Bronchial epithelial cell (primary cell): ENCODE measurements around the gene ZNF776. TPM values are rescaled to one million over a fixed set of nuclear protein-coding genes. Genes with fewer than 3 reads are reported as not detected.
"Not testable (repeated sequence)": the region's sequence is repeated elsewhere in the genome, so short reads cannot be mapped to it uniquely, and the experiment has no call there.

Experiments
- DNase-seq: peaks from one replicate; pipeline ENCODE4 v3.0.0-alpha.2; 2010; ENCODE audit warnings: low read depth
- FAIRE-seq: peaks from 2 replicates; lab custom pipeline; 2011; peaks lifted over from hg19 to GRCh38; lab: Jason Lieb, UNC
- H3K27me3 ChIP-seq: 2 replicates; pipeline ENCODE4 v1.5.1; 2011; ENCODE audit warnings: low read length; ENCODE audit not compliant: control insufficient read depth, insufficient read depth
- H3K36me3 ChIP-seq: 2 replicates; pipeline ENCODE4 v1.5.1; 2011; ENCODE audit warnings: low read length; ENCODE audit not compliant: control insufficient read depth, insufficient read depth
- H3K4me3 ChIP-seq: 2 replicates; pipeline ENCODE4 v1.5.1; 2011; ENCODE audit warnings: mild to moderate bottlenecking, low read depth, low read length, control low read depth
- total RNA-seq: library from RNA; depleted of rRNA; stranded (reverse); fragments of >200 nt; gene quantifications from 2 replicates; pipeline ENCODE4 v1.2.1, GENCODE V29; 2014
- TF ChIP-seq, protein P1 (sequence below): IDR thresholded peaks from 2 replicates; pipeline ENCODE4 v1.5.1; 2011; ENCODE audit warnings: mild to moderate bottlenecking, moderate library complexity, low read length, control low read depth, inconsistent platforms; ENCODE audit not compliant: insufficient read depth, severe bottlenecking

Gene ZNF776
- total RNA-seq, 1 donor from 2014 or later, result 12.4 TPM

DNA sequence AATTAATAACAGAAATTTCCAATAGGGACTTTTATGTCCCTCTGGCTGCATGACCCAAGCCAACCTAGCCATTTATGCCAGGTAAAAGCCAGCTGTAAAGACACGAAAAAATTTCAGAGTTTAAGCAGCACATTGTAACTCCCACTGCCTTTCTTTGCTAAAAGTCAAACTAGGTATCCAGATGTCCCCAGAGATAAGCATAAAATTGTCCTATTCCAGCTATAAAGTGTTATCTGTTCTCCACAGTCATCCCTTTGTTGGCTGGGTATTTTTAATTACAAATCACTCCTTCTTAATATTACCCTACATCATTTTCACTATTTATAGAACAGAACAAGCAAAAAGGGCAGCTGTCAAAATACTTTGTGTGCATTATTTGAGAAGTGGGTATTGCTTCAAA is 34.4 kb upstream of the ZNF776 start:
- H3K36me3 ChIP-seq, result no peaks in the 10 kb centered on the region
- FAIRE-seq, result no peak
- no peak for DNase-seq
- TF ChIP-seq, protein P1, sequence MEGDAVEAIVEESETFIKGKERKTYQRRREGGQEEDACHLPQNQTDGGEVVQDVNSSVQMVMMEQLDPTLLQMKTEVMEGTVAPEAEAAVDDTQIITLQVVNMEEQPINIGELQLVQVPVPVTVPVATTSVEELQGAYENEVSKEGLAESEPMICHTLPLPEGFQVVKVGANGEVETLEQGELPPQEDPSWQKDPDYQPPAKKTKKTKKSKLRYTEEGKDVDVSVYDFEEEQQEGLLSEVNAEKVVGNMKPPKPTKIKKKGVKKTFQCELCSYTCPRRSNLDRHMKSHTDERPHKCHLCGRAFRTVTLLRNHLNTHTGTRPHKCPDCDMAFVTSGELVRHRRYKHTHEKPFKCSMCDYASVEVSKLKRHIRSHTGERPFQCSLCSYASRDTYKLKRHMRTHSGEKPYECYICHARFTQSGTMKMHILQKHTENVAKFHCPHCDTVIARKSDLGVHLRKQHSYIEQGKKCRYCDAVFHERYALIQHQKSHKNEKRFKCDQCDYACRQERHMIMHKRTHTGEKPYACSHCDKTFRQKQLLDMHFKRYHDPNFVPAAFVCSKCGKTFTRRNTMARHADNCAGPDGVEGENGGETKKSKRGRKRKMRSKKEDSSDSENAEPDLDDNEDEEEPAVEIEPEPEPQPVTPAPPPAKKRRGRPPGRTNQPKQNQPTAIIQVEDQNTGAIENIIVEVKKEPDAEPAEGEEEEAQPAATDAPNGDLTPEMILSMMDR, result no peak
- H3K4me3 ChIP-seq, result no peak overlapping the region
- no peaks in the 10 kb centered on the region for H3K27me3 ChIP-seq

DNA sequence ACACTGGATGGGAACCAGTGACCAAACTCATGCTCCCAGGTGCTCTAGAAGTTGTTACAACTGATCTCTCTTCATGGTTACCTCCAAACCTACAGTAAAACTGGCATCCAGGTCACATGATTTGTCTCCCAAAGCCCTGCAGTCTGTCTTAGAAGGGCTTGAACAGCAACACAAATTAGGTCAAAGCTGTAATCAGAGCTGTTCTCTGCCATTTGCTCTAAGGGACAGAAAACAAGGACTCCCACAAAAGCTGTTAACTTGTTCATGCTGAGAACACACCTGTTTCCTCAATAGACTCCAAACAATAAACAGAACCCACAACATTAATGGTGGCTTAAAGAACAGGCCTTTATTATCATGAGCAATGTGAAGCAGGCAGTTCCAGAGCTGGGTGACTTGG is 27.2 kb upstream of the ZNF776 start:
- H3K27me3 ChIP-seq, result no peaks in the 10 kb centered on the region
- TF ChIP-seq, protein P1, result no peak
- FAIRE-seq (no peak), DNase-seq (no peak)
- no peak overlapping the region for H3K4me3 ChIP-seq
- H3K36me3 ChIP-seq, result peaks cover 14% of the 10 kb centered on the region

DNA sequence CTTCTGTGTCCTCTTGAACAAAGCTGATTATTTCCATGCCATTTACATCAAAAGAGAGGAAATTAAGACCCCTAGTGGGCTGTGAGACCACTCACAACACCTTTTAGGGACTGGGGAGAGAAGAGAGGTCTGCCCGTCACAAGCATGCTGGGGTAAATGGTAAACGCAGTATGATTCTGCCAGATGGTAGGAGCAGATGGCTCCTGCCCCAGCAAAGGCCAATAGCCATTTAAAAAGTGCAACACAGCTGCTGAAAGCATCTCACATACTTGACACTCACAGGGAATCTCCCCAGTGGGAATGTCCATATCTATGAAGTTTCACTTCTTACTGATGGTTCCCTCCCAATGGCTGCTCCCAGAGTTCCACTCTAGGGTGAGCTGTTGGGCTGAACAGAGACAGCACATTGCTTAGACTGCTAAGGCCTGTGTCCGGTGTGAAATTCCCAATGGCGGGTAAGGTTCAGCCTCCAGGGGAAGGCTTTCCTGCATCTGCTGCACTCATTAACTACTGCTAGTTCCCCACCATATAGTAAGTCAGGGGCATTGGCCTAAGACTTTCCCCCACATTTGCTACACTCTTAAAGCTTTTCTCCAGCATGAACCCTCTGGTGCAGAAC is 26.6 kb upstream of the ZNF776 start:
- H3K27me3 ChIP-seq, result no peaks in the 10 kb centered on the region
- FAIRE-seq (no peak), DNase-seq (no peak)
- H3K4me3 ChIP-seq, result no peak overlapping the region
- H3K36me3 ChIP-seq, result peaks cover 14% of the 10 kb centered on the region
- TF ChIP-seq, protein P1, result no peak

DNA sequence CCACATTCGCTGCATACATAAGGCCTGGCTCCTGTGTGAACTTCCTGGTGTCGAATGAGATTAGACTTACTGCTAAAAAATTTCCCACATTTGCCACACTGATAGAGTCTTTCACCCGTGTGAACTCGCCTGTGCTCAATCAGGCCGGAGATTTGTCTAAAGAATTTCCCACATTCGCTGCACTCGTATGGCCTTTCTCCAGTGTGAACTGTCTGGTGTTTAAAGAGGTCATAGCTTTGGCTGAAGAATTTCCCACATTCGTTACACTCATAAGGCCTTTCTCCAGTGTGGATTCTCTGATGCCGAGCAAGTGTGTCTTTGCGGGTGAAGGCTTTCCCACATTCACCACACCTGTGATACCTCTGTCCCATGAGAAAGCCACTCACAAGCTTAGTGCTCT is 25.7 kb upstream of the ZNF776 start:
- TF ChIP-seq, protein P1, result no peak
- Histone ChIP-seq H3K4me3 (no peak overlapping the region), H3K36me3 (peaks cover 14% of the 10 kb centered on the region), H3K27me3 (no peaks in the 10 kb centered on the region)
- FAIRE-seq, result no peak
- DNase-seq, result no peak

DNA sequence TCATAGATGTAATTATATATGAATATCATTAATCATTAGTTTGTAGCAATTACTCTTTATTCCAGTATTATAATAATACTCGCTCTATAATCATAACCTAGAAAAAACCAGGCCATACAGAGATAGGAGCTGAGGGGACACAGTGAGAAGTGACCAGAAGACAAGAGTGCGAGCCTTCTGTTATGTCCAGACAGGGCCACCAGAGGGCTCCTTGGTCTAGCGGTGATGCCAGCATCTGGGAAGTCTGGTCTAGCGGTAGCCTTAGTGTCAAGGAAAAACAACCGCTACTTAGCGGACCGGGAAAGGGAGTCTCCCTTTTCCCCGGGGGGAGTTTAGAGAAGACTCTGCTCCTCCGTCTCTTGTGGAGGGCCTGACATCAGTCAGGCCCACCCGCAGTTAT is 8.3 kb upstream of the ZNF776 start:
- FAIRE-seq, H3K27me3 ChIP-seq, H3K36me3 ChIP-seq, H3K4me3 ChIP-seq: not testable (repeated sequence)
- TF ChIP-seq, protein P1, result peak; percentile 36
- peak; percentile 23 for DNase-seq

DNA sequence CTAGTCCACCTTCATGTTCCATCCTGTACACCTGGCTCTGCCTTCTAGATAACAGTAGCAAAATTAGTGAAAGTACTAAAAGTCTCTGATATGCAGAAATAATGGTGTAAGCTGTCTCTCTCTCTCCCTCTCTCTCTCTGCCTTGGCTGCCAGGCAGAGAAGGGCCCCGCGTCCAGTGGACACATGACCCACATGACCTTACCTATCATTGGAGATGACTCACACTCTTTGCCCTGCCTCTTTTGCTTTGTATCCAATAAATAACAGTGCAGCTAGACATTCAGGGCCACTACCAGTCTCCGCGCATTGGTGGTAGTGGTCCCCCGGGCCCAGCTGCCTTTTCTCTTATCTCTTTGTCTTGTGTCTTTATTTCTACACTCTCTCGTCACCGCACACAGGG is 7.8 kb upstream of the ZNF776 start:
- not testable (repeated sequence) for H3K4me3 ChIP-seq, DNase-seq, H3K36me3 ChIP-seq, H3K27me3 ChIP-seq, FAIRE-seq
